ENCODE data around the gene CCL17.
A peak's percentile ranks its signal among the peaks of the same experiment; 100 is the strongest.

CCL17 gene

DNA sequence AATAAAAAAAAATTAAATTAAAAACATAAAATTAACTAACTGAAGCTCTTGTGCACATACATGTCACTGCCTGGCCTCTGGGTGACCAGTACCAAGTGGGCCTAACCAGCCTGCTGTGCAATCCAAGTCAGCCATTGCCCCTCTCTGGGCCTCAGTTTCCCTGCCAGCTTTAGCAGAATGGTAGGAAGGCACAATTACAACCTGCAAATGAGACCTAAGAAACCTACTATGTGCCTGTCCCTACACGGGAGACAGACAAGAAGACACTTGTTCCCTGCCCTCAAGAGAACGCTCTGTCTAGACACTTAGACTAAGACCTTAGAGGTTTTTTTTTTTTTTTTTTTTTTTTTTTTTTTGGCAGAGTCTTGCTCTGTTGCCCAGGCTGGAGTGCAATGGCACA is 40.9 kb downstream of the CCL17 start:
- peaks cover 16% of the 10 kb centered on the region for H3K4me1 ChIP-seq (ENCODE audit: control insufficient read depth, insufficient read depth, low read length)
- no peak overlapping the region for H3K9ac ChIP-seq (ENCODE audit: low read depth, low read length)
- no peaks in the 10 kb centered on the region for H3K27me3 ChIP-seq (ENCODE audit: control insufficient read depth, insufficient read depth, low read length)
- H3K4me2 ChIP-seq (ENCODE audit: low read length) = no peak overlapping the region
- H3K9me3 ChIP-seq (replicated peaks; ENCODE audit: low read length) = no peaks in the 10 kb centered on the region
- H3K36me3 ChIP-seq (ENCODE audit: insufficient read depth, low read length) = peaks cover 4% of the 10 kb centered on the region
- no peak overlapping the region for H3K4me3 ChIP-seq (ENCODE audit: low read length)

DNA sequence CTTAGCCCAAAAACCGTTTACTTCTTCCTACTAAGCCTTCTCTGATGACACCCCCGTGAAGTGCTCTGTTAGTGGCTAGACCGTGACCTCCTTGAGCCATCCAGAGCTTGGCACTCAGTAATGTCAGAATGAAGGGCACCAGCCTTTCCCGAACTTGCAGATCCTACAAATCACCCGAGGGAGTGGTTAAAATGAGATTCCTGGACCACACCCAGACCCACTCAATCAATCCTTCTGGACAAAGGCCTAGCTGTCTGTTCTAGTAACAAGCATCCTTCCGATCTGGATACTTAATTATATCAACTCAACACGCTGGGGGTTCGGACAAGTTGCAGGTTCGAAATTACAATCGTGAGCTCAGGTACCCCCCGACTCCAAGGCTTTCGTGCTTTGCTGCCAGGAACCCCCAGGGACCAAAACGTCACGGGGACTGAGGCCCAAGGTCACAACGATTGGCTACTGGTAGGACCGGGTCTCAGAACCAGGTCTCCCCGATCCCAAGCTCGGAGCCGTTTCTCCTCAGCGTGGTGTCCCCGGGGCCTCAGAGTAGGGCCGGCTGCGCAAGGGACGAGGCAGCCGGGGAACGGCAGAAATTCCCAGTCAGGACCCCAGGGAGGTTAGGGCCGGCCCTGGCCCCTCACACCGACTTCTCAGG is 42.1 kb downstream of the CCL17 start:
- peak overlapping the region; percentile 98 for H3K9ac ChIP-seq (ENCODE audit: low read depth, low read length)
- H3K27me3 ChIP-seq (ENCODE audit: control insufficient read depth, insufficient read depth, low read length) = no peaks in the 10 kb centered on the region
- H3K9me3 ChIP-seq (replicated peaks; ENCODE audit: low read length) = no peaks in the 10 kb centered on the region
- H3K36me3 ChIP-seq (ENCODE audit: insufficient read depth, low read length) = no peaks in the 10 kb centered on the region
- peak overlapping the region; percentile 81 for H3K4me2 ChIP-seq (ENCODE audit: low read length)
- peaks cover 16% of the 10 kb centered on the region for H3K4me1 ChIP-seq (ENCODE audit: control insufficient read depth, insufficient read depth, low read length)
- H3K4me3 ChIP-seq (ENCODE audit: low read length) = peak overlapping the region; percentile 96

DNA sequence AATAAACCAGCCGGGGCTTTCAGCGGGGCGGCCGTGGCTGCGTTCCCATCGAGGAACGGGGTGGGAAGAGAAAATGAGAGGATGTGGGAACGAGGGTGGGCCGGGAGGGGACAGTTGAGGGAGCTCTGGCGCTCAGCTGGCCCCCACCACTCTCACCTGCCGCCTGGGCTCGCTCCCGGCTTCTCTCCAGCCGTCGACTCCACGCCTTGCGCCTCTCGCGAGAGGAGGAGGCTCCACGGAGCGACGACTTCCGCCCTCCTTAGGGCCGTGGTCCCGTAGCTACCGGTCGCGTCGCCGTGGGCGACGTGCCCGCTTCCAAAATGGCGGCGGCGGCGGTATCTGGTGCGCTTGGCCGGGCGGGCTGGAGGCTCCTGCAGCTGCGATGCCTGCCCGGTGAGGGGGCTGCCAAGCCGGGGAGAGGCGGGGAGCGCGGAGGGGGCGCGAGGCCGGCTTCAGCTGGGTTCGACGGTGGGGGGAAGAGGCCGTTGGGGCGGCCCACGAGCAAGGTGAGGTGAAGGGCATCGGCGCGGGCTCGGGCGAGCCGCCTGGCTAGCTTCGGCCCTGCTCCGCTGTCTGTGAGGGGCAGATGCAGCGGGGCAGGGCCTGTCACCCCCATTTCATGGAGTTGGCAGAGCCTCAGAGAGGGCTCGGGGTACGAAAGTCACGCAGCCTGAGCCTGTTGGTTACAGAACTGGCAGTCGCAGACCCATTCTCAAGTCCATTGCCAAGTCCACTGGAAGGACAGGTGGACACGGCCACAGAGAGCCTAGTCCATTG is 42.8 kb downstream of the CCL17 start, which contains the start of the genes CIAPIN1 and COQ9:
CIAPIN1 (minus strand) TSS at position 200 of the 777 bp plus-strand sequence. CDS start 6,457 bp downstream, outside the sequence.
COQ9 (plus strand) TSS at position 294 of the 777 bp plus-strand sequence; CDS start at position 321, 27 bp downstream.
- Histone ChIP-seq H3K4me1 (ENCODE audit: control insufficient read depth, insufficient read depth, low read length) (peaks cover 16% of the 10 kb centered on the region), H3K9me3 (replicated peaks; ENCODE audit: low read length) (no peaks in the 10 kb centered on the region), H3K27me3 (ENCODE audit: control insufficient read depth, insufficient read depth, low read length) (no peaks in the 10 kb centered on the region), H3K4me3 (ENCODE audit: low read length) (peak within 1 kb of the TSS; percentile 96), H3K9ac (ENCODE audit: low read depth, low read length) (peak within 1 kb of the TSS; percentile 98), H3K4me2 (ENCODE audit: low read length) (peak within 1 kb of the TSS; percentile 92), H3K36me3 (ENCODE audit: insufficient read depth, low read length) (no peaks in the 10 kb centered on the region)

DNA sequence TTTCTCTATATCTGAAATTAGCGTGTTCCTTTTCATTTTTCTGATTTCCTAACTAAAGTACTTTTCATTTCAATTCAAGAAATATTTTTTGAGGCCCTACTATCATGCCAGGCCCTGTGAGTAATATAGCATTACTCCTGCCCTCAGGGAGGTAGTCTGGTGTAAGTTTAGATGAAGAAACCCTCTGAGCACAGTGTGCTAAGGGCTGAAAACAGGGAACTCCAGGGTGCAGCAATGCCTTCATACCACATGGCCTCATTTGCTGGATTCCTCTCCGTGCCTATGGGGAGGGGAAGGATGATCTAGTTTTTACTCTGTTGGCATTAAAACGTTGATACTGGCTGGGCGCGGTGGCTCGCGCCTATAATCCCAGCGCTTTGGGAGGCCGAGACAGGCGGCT is 47.5 kb downstream of the CCL17 start:
- peaks cover 38% of the 10 kb centered on the region for H3K36me3 ChIP-seq (ENCODE audit: insufficient read depth, low read length)
- no peak overlapping the region for H3K4me2 ChIP-seq (ENCODE audit: low read length)
- H3K4me1 ChIP-seq (ENCODE audit: control insufficient read depth, insufficient read depth, low read length) = no peaks in the 10 kb centered on the region
- H3K4me3 ChIP-seq (ENCODE audit: low read length) = no peak overlapping the region
- H3K9me3 ChIP-seq (replicated peaks; ENCODE audit: low read length) = no peaks in the 10 kb centered on the region
- H3K27me3 ChIP-seq (ENCODE audit: control insufficient read depth, insufficient read depth, low read length) = no peaks in the 10 kb centered on the region
- no peak overlapping the region for H3K9ac ChIP-seq (ENCODE audit: low read depth, low read length)

DNA sequence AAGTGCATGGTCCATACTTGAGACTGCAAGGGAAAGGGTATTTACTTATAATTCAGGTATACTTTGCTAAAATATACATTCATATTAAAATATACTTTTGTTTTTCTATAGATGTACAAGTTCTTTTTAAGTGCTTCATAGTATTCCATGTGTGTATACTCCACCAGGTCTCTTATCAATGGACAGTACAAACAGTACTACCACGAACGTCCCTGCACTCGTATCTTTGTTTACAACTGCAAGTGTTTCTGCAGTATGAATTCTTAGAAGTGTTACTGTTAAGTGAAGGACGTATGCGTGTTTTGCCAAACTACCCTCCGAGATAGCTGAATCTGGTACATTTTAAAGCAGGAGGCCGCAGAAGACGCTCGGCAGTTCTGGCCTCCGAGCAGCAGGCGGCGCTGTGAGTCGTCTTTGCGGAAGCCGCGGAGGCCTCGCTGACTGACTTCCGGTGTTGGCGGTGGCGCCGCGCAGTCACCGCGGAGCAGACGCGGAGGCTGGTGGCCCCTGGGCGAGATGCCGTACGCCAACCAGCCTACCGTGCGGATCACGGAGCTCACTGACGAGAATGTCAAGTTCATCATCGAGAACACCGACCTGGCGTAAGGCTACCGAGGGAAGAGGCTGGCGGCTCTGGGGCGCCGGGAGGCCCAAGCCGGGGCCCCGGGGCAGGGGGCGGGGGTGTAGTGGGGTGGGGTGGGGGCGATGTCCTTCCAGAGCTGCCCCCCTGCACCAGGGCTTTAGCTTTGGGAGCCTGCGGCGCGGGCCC is 57.8 kb downstream of the CCL17 start, which contains the start of gene POLR2C:
POLR2C (plus strand) TSS at position 471 of the 769 bp plus-strand sequence; CDS start at position 517, 46 bp downstream.
- peaks cover 13% of the 10 kb centered on the region for H3K4me1 ChIP-seq (ENCODE audit: control insufficient read depth, insufficient read depth, low read length)
- H3K9ac ChIP-seq (ENCODE audit: low read depth, low read length) = peak within 1 kb of the TSS; percentile 91
- no peaks in the 10 kb centered on the region for H3K27me3 ChIP-seq (ENCODE audit: control insufficient read depth, insufficient read depth, low read length)
- peaks cover 54% of the 10 kb centered on the region for H3K36me3 ChIP-seq (ENCODE audit: insufficient read depth, low read length)
- peak within 1 kb of the TSS; percentile 85 for H3K4me2 ChIP-seq (ENCODE audit: low read length)
- H3K4me3 ChIP-seq (ENCODE audit: low read length) = peak within 1 kb of the TSS; percentile 95
- H3K9me3 ChIP-seq (replicated peaks; ENCODE audit: low read length) = no peaks in the 10 kb centered on the region

DNA sequence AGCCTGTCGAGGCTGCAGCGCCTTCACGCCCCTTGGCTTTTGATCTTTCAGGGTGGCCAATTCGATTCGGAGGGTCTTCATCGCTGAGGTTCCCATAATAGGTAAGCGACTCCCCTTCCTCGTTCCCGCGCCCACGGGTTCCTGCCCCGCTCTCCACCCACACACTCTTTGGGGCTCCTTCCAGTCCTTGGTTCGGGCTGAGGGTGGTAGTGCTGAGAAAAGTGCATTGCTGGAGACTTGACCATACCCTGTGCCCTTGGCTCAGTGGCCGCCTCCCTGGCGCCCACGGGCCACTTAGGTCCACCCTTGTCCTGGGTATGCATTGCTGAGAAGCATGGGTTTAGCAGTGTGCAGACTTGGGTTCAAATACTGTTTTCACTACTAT is 58.4 kb downstream of the CCL17 start:
- no peaks in the 10 kb centered on the region for H3K27me3 ChIP-seq (ENCODE audit: control insufficient read depth, insufficient read depth, low read length)
- H3K9ac ChIP-seq (ENCODE audit: low read depth, low read length) = peak overlapping the region; percentile 91

DNA sequence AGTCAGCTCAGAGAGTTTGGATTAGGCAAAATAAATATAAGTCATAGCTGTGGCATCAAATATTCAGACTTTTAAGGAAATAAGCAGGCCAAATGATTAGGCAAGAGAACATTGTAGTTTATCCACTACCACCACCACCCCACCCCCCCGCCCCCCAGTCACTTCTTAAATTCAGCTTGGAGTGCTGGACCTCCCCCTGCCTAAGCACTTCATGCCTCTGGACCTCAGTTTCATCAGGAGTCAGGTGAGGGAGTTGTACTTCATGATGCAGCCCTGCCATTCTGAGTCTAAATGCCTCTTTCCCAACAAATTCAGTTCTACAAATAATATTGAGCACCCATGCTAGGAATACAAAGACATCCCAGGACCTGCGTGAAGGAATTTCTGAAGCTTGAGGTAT is 60.0 kb downstream of the CCL17 start:
- no peaks in the 10 kb centered on the region for H3K9me3 ChIP-seq (replicated peaks; ENCODE audit: low read length)
- no peaks in the 10 kb centered on the region for H3K27me3 ChIP-seq (ENCODE audit: control insufficient read depth, insufficient read depth, low read length)
- peaks cover 13% of the 10 kb centered on the region for H3K4me1 ChIP-seq (ENCODE audit: control insufficient read depth, insufficient read depth, low read length)
- H3K9ac ChIP-seq (ENCODE audit: low read depth, low read length) = no peak overlapping the region
- no peak overlapping the region for H3K4me3 ChIP-seq (ENCODE audit: low read length)
- H3K36me3 ChIP-seq (ENCODE audit: insufficient read depth, low read length) = peaks cover 57% of the 10 kb centered on the region
- H3K4me2 ChIP-seq (ENCODE audit: low read length) = no peak overlapping the region

More for the DNA sequence above, 58.4 kb downstream of the CCL17 start:
- Histone ChIP-seq H3K36me3 (ENCODE audit: insufficient read depth, low read length) (peaks cover 54% of the 10 kb centered on the region), H3K9me3 (replicated peaks; ENCODE audit: low read length) (no peaks in the 10 kb centered on the region), H3K4me3 (ENCODE audit: low read length) (peak overlapping the region; percentile 95), H3K4me1 (ENCODE audit: control insufficient read depth, insufficient read depth, low read length) (peaks cover 13% of the 10 kb centered on the region), H3K4me2 (ENCODE audit: low read length) (peak overlapping the region; percentile 85)

Measured in skeletal muscle satellite cell (primary cell).